H1 (cell line): ENCODE measurements around the gene CD79A. TPM values are rescaled to one million over a fixed set of nuclear protein-coding genes. Genes with fewer than 3 reads are reported as not detected.

Experiments
- CTCF ChIA-PET: fragments of 300-600 bp; sonication (Branson Sonifier 250); formaldehyde crosslinking; loops from one replicate; lab custom pipeline; 2021; ENCODE audit not compliant: partially characterized antibody; lab: Charles Lee
- POLR2A ChIA-PET: fragments of 300-600 bp; sonication (Branson Sonifier 250); formaldehyde crosslinking; loops from one replicate; lab custom pipeline; 2021; ENCODE audit warnings: inconsistent platforms; ENCODE audit not compliant: partially characterized antibody; lab: Charles Lee
- DNase-seq, 2 experiments: peaks; one replicate each; pipeline versions ENCODE4 v3.0.0 to v3.0.0-alpha.2; 2010 to 2022; ENCODE audit warnings: low spot score in 2 of 2, low read depth in 1 of 2, mixed read lengths in 1 of 2
- FAIRE-seq: peaks from 2 replicates; lab custom pipeline; 2011; peaks lifted over from hg19 to GRCh38; lab: Jason Lieb, UNC
- H2AFZ ChIP-seq: 2 replicates; pipeline ENCODE4 v1.8.1; 2012; ENCODE audit warnings: low read length, inconsistent platforms
- H2AK5ac ChIP-seq: 2 replicates; pipeline ENCODE4 v1.6.1; 2013; ENCODE audit warnings: low read depth, low read length
- H2BK120ac ChIP-seq: replicated peaks from 2 replicates; pipeline ENCODE3; 2013; ENCODE audit warnings: low read depth, low read length, inconsistent platforms
- H2BK12ac ChIP-seq: 2 replicates; pipeline ENCODE4 v1.6.1; 2013; ENCODE audit warnings: low read depth, low read length
- H2BK15ac ChIP-seq: 2 replicates; pipeline ENCODE4 v1.6.1; 2013; ENCODE audit warnings: low read length
- H2BK20ac ChIP-seq: 2 replicates; pipeline ENCODE4 v1.6.1; 2013; ENCODE audit warnings: low read length
- H2BK5ac ChIP-seq: 2 replicates; pipeline ENCODE4 v1.6.1; 2013; ENCODE audit warnings: low read depth, low read length
- H3K14ac ChIP-seq: 2 replicates; pipeline ENCODE4 v1.6.1; 2013; ENCODE audit warnings: inconsistent platforms; ENCODE audit not compliant: insufficient read length
- H3K18ac ChIP-seq: 2 replicates; pipeline ENCODE4 v1.6.1; 2013; ENCODE audit warnings: low read length; ENCODE audit errors: extremely low read depth
- H3K23ac ChIP-seq: 2 replicates; pipeline ENCODE4 v1.6.1; 2013; ENCODE audit warnings: inconsistent platforms; ENCODE audit not compliant: insufficient read length
- H3K23me2 ChIP-seq: 2 replicates; pipeline ENCODE4 v1.6.1; 2013; ENCODE audit warnings: low read depth, low read length
- H3K27ac ChIP-seq: 2 replicates; pipeline ENCODE4 v1.6.1; 2011; ENCODE audit warnings: low read depth, low read length, inconsistent platforms
- H3K27me3 ChIP-seq, 4 experiments: replicated peaks in 1 of 4; 1 replicate in 1 of 4; 2 replicates in 3 of 4; pipeline versions ENCODE4 v1.6.1 to v1.8.1; 2011 to 2013; ENCODE audit warnings: low read length in 3 of 4, mild to moderate bottlenecking in 3 of 4, inconsistent platforms in 2 of 4, mixed read lengths in 2 of 4, moderate library complexity in 1 of 4; ENCODE audit not compliant: control insufficient read depth in 3 of 4, insufficient read depth in 3 of 4; ENCODE audit errors: extremely low read depth in 1 of 4
- H3K36me3 ChIP-seq, 4 experiments: 2 replicates each; pipeline versions ENCODE4 v1.6.1 to v1.8.1; 2011 to 2013; ENCODE audit warnings: mild to moderate bottlenecking in 4 of 4, low read length in 3 of 4, moderate library complexity in 2 of 4, control low read depth in 1 of 4, inconsistent platforms in 1 of 4; ENCODE audit not compliant: insufficient read depth in 4 of 4, control insufficient read depth in 2 of 4
- H3K4ac ChIP-seq: replicated peaks from 2 replicates; pipeline ENCODE3; 2013; ENCODE audit warnings: low read length, low read depth, mixed read lengths, inconsistent platforms; ENCODE audit not compliant: insufficient read length
- H3K4me1 ChIP-seq, 4 experiments: replicated peaks in 1 of 4; 1 replicate in 1 of 4; 2 replicates in 3 of 4; pipeline versions ENCODE4 v1.6.1 to v1.8.1; 2011 to 2013; ENCODE audit warnings: low read length in 3 of 4, inconsistent platforms in 2 of 4, mixed read lengths in 1 of 4; ENCODE audit not compliant: insufficient read depth in 4 of 4, control insufficient read depth in 3 of 4
- H3K4me2 ChIP-seq, 2 experiments: 2 replicates each; pipeline versions ENCODE4 v1.6.1 to v1.8.1; 2011 to 2013; ENCODE audit warnings: low read depth in 2 of 2, low read length in 2 of 2, control low read depth in 1 of 2, inconsistent platforms in 1 of 2, mild to moderate bottlenecking in 1 of 2; ENCODE audit not compliant: insufficient read depth in 1 of 2
- H3K4me3 ChIP-seq, 4 experiments: fragments of 200-600, 300-600 bp in 1 of 4; sonication (generic), shearing (Covaris generic), sonication (Bioruptor Twin) in 1 of 4; 2 replicates each; pipeline versions ENCODE4 v1.5.1 to v1.8.1; 2011 to 2016; ENCODE audit warnings: low read length in 4 of 4, low read depth in 3 of 4, control low read depth in 2 of 4, inconsistent platforms in 2 of 4, mild to moderate bottlenecking in 2 of 4, mixed read lengths in 1 of 4, moderate library complexity in 1 of 4; ENCODE audit not compliant: insufficient read depth in 2 of 4; ENCODE audit errors: extremely low read depth in 1 of 4
- H3K56ac ChIP-seq: replicated peaks from 2 replicates; pipeline ENCODE3; 2013; ENCODE audit warnings: low read depth, mild to moderate bottlenecking, mixed read lengths, low read length, inconsistent platforms; ENCODE audit not compliant: insufficient read length
- H3K79me1 ChIP-seq: 2 replicates; pipeline ENCODE4 v1.6.1; 2013; ENCODE audit warnings: low read depth, low read length, control low read depth
- H3K79me2 ChIP-seq, 2 experiments: 2 replicates each; pipeline versions ENCODE4 v1.6.1 to v1.8.1; 2012 to 2013; ENCODE audit warnings: low read length in 2 of 2, mild to moderate bottlenecking in 2 of 2, inconsistent platforms in 1 of 2; ENCODE audit not compliant: insufficient read depth in 2 of 2, control insufficient read depth in 1 of 2
- H3K9ac ChIP-seq, 4 experiments: replicated peaks in 1 of 4; 1 replicate in 1 of 4; 2 replicates in 3 of 4; pipeline versions ENCODE4 v1.6.1 to v1.8.1; 2011 to 2013; ENCODE audit warnings: low read depth in 3 of 4, low read length in 3 of 4, control low read depth in 2 of 4, mild to moderate bottlenecking in 2 of 4, moderate library complexity in 2 of 4, inconsistent platforms in 1 of 4; ENCODE audit errors: extremely low read depth in 1 of 4
- H3K9me3 ChIP-seq, 2 experiments: 2 replicates each; pipeline versions ENCODE4 v1.6.1 to v1.8.1; 2012 to 2013; ENCODE audit warnings: mild to moderate bottlenecking in 2 of 2, moderate library complexity in 2 of 2, control low read depth in 1 of 2, inconsistent platforms in 1 of 2, low read depth in 1 of 2, low read length in 1 of 2, mixed read lengths in 1 of 2; ENCODE audit not compliant: insufficient read depth in 2 of 2
- H4K20me1 ChIP-seq, 2 experiments: replicated peaks in 1 of 2; 2 replicates each; pipeline versions ENCODE3 to v1.8.1; 2011 to 2013; ENCODE audit warnings: inconsistent platforms in 2 of 2, low read length in 2 of 2, mild to moderate bottlenecking in 1 of 2; ENCODE audit not compliant: insufficient read depth in 2 of 2, control insufficient read depth in 1 of 2
- H4K5ac ChIP-seq: 2 replicates; pipeline ENCODE4 v1.6.1; 2013; ENCODE audit warnings: low read length, low read depth, mixed read lengths, inconsistent platforms; ENCODE audit not compliant: insufficient read length
- H4K8ac ChIP-seq: 2 replicates; pipeline ENCODE4 v1.8.0; 2013; ENCODE audit warnings: mild to moderate bottlenecking, moderate library complexity, low read length, inconsistent platforms; ENCODE audit not compliant: insufficient read depth; ENCODE audit errors: extremely low read depth
- H4K91ac ChIP-seq: replicated peaks from 2 replicates; pipeline ENCODE3; 2013; ENCODE audit warnings: low read length, mixed read lengths, inconsistent platforms; ENCODE audit not compliant: insufficient read length
- CHD2 ChIP-seq: IDR thresholded peaks from 2 replicates; pipeline ENCODE4 v1.6.1; 2012; ENCODE audit warnings: low read length, improper control_type of control experiment
- HDAC2 ChIP-seq, 2 experiments: fragments of 300-600 bp in 1 of 2; sonication (generic) in 1 of 2; IDR thresholded peaks; 2 replicates each; pipeline ENCODE4 v1.6.1; 2011 to 2012; ENCODE audit warnings: low read depth in 2 of 2, low read length in 2 of 2, mild to moderate bottlenecking in 2 of 2, moderate library complexity in 2 of 2, borderline replicate concordance in 1 of 2, inconsistent platforms in 1 of 2
- MAFK ChIP-seq: IDR thresholded peaks from 2 replicates; pipeline ENCODE4 v1.6.1; 2012; ENCODE audit warnings: low read depth, mild to moderate bottlenecking, improper control_type of control experiment, low read length
- NRF1 ChIP-seq: IDR thresholded peaks from 2 replicates; pipeline ENCODE4 v1.6.1; 2011; ENCODE audit warnings: mild to moderate bottlenecking, low read depth, low read length, improper control_type of control experiment
- SIRT6 ChIP-seq: IDR thresholded peaks from one replicate; pipeline ENCODE4 v1.7.1; 2012; ENCODE audit warnings: low read length, inconsistent platforms
- TAF1 ChIP-seq: IDR thresholded peaks from 2 replicates; pipeline ENCODE4 v1.6.1; 2011; ENCODE audit warnings: mild to moderate bottlenecking, low read depth, low read length
- TAF7 ChIP-seq: optimal IDR thresholded peaks from 2 replicates; pipeline ENCODE3; 2011; ENCODE audit warnings: low read depth, mild to moderate bottlenecking, inconsistent platforms, low read length, moderate library complexity, borderline replicate concordance
- WGBS, 2 experiments: shearing (Covaris generic) in 1 of 2; methylation state at CpG; one replicate each; pipeline versions ENCODE4 v1.1.6 to v1.1.7; 2013 to 2015; ENCODE audit warnings: low lambda C conversion rate in 2 of 2, mixed read lengths in 2 of 2, inconsistent platforms in 1 of 2, low coverage in 1 of 2, missing lambda C conversion rate in 1 of 2; ENCODE audit not compliant: insufficient replicate concordance in 2 of 2, insufficient coverage in 1 of 2, insufficient read length in 1 of 2; ENCODE audit errors: extremely low coverage in 1 of 2, missing lambda C conversion rate in 1 of 2; 5-methylcytosine and 5-hydroxymethylcytosine counted together
- polyA plus RNA-seq, 7 experiments: library from polyadenylated mRNA; depleted of rRNA in 3 of 7; stranded (reverse) in 5 of 7; unstranded in 2 of 7; fragments of >200 nt in 5 of 7; fragments of 200-250 nt in 2 of 7; gene quantifications; 1 replicate in 5 of 7; 2 replicates in 1 of 7; 4 replicates in 1 of 7; pipeline versions ENCODE4 v1.2.1 to v1.2.3, GENCODE V29; 2011 to 2013; ENCODE audit warnings: missing spikeins in 2 of 7, mixed read lengths in 2 of 7
- total RNA-seq: library from RNA; stranded (reverse); fragmentation: NEBNext Ultra II Directional; extraction: Animal tissue kit (Norgen Biotek cat#: 25700); gene quantifications from 2 replicates; pipeline ENCODE4 v1.2.1, GENCODE V29; 2021
- TF ChIP-seq, protein P1 (sequence below): IDR thresholded peaks from 2 replicates; pipeline ENCODE4 v1.6.1; 2011; ENCODE audit warnings: low read depth, mild to moderate bottlenecking, low read length; ENCODE audit not compliant: insufficient read depth
- TF ChIP-seq, protein P2 (sequence below), 3 experiments: IDR thresholded peaks; 1 replicate in 2 of 3; 2 replicates in 1 of 3; pipeline versions ENCODE4 v1.5.1 to v1.6.1; 2011; ENCODE audit warnings: low read length in 3 of 3, mild to moderate bottlenecking in 3 of 3, inconsistent platforms in 2 of 3, low read depth in 1 of 3, moderate library complexity in 1 of 3; ENCODE audit not compliant: insufficient read depth in 1 of 3; ENCODE audit errors: control extremely low read depth in 1 of 3

The CD79A gene
- total and polyA plus RNA-seq, 2 of the 8 experiments (the other 6 are each of a cell fraction or from before 2014, with no cell fraction given) = 0.54 to 0.77 TPM

DNA sequence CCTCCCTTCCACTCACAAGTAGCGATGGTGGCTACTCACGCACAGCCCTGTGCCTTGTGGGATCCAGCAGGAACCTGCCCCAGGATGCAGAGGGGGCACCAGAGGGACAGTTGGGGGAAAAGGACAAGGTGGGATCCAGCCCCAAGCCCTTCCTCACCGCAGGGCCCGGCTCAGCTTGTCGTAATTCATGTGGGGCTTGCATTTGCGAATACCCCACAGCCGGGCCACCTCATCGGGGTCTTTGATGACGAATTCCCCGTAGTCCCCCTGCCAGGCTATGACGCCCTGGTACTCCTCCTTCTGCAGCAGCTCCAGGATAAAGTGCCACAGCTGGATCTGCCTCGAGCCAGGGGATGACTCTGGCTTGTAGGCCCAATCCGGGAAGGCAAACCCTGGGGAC lies 32.6 kb downstream of the CD79A start:
- TF ChIP-seq NRF1 (no peak), HDAC2 (IDR thresholded peaks at IDR 0.05; ENCODE audit: borderline replicate concordance in 1 of 2, low read depth in 2 of 2, low read length in 2 of 2) (no peak), SIRT6 (no peak), TAF1 (no peak), CHD2 (no peak), TAF7 (no peak), MAFK (no peak)
- TF ChIP-seq, protein P1, sequence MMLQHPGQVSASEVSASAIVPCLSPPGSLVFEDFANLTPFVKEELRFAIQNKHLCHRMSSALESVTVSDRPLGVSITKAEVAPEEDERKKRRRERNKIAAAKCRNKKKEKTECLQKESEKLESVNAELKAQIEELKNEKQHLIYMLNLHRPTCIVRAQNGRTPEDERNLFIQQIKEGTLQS = no peak
- TF ChIP-seq, protein P2, sequence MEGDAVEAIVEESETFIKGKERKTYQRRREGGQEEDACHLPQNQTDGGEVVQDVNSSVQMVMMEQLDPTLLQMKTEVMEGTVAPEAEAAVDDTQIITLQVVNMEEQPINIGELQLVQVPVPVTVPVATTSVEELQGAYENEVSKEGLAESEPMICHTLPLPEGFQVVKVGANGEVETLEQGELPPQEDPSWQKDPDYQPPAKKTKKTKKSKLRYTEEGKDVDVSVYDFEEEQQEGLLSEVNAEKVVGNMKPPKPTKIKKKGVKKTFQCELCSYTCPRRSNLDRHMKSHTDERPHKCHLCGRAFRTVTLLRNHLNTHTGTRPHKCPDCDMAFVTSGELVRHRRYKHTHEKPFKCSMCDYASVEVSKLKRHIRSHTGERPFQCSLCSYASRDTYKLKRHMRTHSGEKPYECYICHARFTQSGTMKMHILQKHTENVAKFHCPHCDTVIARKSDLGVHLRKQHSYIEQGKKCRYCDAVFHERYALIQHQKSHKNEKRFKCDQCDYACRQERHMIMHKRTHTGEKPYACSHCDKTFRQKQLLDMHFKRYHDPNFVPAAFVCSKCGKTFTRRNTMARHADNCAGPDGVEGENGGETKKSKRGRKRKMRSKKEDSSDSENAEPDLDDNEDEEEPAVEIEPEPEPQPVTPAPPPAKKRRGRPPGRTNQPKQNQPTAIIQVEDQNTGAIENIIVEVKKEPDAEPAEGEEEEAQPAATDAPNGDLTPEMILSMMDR (IDR thresholded peaks at IDR 0.05; ENCODE audit: control extremely low read depth in 1 of 3, insufficient read depth in 1 of 3, low read depth in 1 of 3, low read length in 3 of 3) = no peak
- H3K4ac ChIP-seq = no peak overlapping the region
- no peak overlapping the region for H2AFZ ChIP-seq
- no peak overlapping the region for H4K91ac ChIP-seq
- no peak for DNase-seq
- peaks cover 2% of the 10 kb centered on the region; the same call in 1 of the 2 replicates for H3K79me1 ChIP-seq
- no peak overlapping the region for H3K14ac ChIP-seq
- ChIA-PET CTCF (interaction anchor here (0.7 to 1.2 kb wide), 5 partner anchors 11 to 35 kb away, joined by 3 read pairs; no protein-coding TSS in a partner anchor), POLR2A (interaction anchor here (0.8 to 13.1 kb wide), 8 partner anchors 9 to 49 kb away, joined by 3 to 167 read pairs (median 4); no protein-coding TSS in a partner anchor)
- no peak overlapping the region for H3K56ac ChIP-seq
- 79% methylated on average over 6 of the region's 13 CpGs; no CpG with 5 or more reads in 1 of the 2 experiments for WGBS, 2 experiments
- H3K27ac ChIP-seq = no peak overlapping the region
- H4K20me1 ChIP-seq = peaks cover 6 to 25% of the 10 kb centered on the region in 2 experiments
- no peaks in the 10 kb centered on the region for H3K9me3 ChIP-seq
- no peak overlapping the region for H3K4me2 ChIP-seq
- H4K8ac ChIP-seq = no peak overlapping the region; the same call in 1 of the 2 replicates
- H2BK120ac ChIP-seq = no peak overlapping the region
- peaks cover 40 to 55% (median 51%) of the 10 kb centered on the region in 4 experiments for H3K27me3 ChIP-seq
- peaks cover 5% of the 10 kb centered on the region; the same call in 1 of the 2 replicates for H3K23me2 ChIP-seq
- no peak overlapping the region for H3K18ac ChIP-seq
- no peak overlapping the region for H2AK5ac ChIP-seq
- H3K23ac ChIP-seq = no peak overlapping the region
- FAIRE-seq = no peak
- no peak overlapping the region for H3K4me3 ChIP-seq
- H2BK12ac ChIP-seq = 0 out of 2 replicates have a peak overlapping the region, but pooled peaks have one; percentile 11
- H3K4me1 ChIP-seq = peaks cover 0 to 18% (median 3%) of the 10 kb centered on the region in 4 experiments; a peak in 5 of 7 replicates
- H3K36me3 ChIP-seq = peaks cover 0 to 8% (median 0%) of the 10 kb centered on the region in 4 experiments; a peak in 5 of 8 replicates
- no peaks in the 10 kb centered on the region for H3K79me2 ChIP-seq
- H3K9ac ChIP-seq = no peak overlapping the region
- no peak overlapping the region for H2BK5ac ChIP-seq
- H2BK15ac ChIP-seq = no peak overlapping the region
- no peak overlapping the region for H4K5ac ChIP-seq
- no peak overlapping the region for H2BK20ac ChIP-seq
